GM18498 (cell line): ENCODE measurements around the gene MSMO1.
"Not testable (repeated sequence)": the region's sequence is repeated elsewhere in the genome, so short reads cannot be mapped to it uniquely, and the experiment has no call there.

Experiments used
- ATAC-seq: cut with Tn5 transposase; IDR thresholded peaks from one replicate; pipeline ENCODE4 v1.9.1; 2021; ENCODE audit warnings: mild to moderate bottlenecking, moderate library complexity; ENCODE audit not compliant: unreplicated experiment

MSMO1 gene

GRCh38 chr4:165324236-165324917, 3.1 kb upstream of the MSMO1 start:
- ATAC-seq: no peak

- no peak for ATAC-seq
Measured at GRCh38 chr4:165324918-165325304, 2.6 kb upstream of the MSMO1 start.

DNA sequence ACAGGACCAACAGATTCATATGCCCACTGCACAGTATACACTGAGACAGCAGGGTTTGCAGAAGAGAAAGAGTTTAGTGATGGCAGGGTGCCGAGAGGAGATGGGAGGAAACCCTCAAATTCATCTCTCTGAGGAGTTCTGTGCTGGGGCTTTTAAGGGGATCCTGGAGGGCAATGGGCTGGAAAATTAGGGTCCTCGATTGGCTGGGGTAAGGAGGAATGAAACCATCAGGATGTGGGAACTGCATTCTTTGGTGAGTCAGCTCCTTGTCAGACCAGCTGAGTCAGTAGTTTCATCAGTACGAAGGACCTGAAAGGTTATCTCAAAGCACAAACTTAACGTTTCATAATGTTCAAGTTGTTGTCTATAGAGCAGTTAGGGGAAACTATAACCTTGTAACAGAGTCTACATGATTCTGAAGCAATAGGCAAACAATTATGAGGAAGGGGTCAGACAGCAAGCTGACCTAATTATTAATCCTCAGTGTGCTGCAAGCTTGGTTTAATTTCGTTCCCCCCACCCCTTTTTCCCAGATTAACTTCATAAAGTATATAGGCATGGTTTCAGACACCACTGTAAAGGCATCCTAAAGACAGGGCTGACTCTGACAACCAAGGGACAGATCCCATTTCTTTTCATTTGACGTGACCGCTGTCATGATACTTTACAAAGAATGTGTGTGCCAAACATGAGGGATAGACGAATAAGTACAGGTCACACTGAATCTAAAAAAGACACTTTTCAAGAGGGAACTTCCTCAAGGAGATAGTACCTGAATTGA, 1.5 kb upstream of the MSMO1 start:
- ATAC-seq: no peak

DNA sequence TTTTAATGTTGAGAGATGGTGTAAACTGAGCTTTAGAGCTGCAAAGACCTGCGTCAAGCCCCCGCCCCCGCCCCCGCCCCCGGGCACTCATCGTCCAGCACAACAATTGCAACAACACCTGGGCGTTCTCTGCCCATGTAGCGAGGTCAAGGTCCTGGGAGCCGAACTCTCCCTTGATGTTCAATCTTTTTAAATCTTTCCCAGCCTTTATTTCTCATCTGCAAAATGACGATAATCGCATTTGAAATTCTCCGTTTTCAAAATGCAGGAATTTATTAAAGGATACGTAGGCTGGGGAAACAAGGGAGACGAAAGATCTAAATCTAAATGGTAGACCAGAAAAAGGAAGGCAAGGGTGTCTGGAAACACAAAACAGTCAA, 648 bp upstream of the MSMO1 start:
- peak; percentile 15 for ATAC-seq

GRCh38 chr4:165328101-165328425, 594 bp downstream of the MSMO1 start:
- no peak for ATAC-seq

DNA sequence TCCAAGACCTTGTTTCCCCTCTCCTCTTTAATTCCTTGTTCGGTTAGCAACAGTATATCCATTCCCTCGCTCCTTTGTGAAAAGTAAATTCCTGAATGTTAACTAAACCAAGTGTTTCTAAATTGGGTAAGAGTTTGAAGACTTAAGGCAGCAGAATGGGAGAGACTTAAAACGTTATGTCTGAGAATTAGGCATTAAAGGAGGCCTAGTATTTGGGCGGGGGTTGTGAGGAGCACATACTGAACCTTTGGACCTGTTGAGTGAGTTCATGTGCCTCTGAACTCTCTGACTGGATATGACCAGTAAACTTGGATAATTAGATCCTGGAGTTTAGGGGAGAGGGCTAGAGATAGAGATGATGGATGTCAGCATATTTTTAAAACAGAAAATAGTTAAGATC, 1.2 kb downstream of the MSMO1 start:
- ATAC-seq: no peak

GRCh38 chr4:165330071-165330470, 2.6 kb downstream of the MSMO1 start:
- no peak for ATAC-seq

GRCh38 chr4:165330666-165331065, 3.2 kb downstream of the MSMO1 start:
- no peak for ATAC-seq

DNA sequence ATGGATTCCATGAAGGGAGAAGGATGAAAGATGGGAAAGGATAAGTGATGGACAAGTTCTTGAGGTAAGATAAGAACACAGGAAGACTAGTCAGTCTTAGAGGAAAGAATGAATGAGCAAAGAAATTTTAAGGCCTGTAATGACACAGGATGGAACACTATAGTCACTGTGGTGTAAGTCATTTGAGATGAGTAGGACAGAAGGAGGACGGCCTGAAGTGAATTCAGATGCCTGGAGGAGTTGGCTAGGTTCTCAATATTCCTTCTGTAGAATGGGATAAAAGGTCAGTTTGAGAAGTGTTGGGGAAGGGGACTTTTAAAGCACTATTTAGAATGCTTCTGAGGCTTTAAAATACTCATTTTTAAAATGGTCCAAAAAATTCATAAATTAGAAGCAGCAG, 3.9 kb downstream of the MSMO1 start:
- no peak for ATAC-seq

- no peak for ATAC-seq
Measured at GRCh38 chr4:165331823-165332222, 4.4 kb downstream of the MSMO1 start.

GRCh38 chr4:165332502-165332901, 5.0 kb downstream of the MSMO1 start:
- ATAC-seq: no peak

GRCh38 chr4:165335163-165335703, 7.8 kb downstream of the MSMO1 start:
- ATAC-seq: no peak

DNA sequence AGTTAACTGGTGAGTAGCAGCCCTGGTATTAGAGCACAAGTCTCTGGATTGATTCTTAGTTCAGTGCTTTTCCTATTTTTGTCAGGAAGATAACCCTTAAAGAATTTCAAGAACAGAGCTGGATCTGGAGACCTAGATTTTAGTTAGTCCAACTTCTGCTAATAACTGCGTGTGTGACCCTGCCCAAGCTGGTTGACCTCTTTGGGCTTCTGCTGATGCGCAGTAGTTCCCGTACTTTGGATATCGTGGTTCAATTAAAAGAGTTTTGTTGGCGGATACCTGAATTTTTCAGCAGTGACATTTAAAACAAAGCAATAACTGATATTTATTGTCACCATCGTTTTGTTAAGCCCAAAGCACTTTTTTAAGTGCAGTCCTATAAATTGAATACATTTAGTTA, 9.3 kb downstream of the MSMO1 start:
- no peak for ATAC-seq

- not testable (repeated sequence) for ATAC-seq
Measured at GRCh38 chr4:165342340-165342739, 14.9 kb downstream of the MSMO1 start.

GRCh38 chr4:165343353-165344191, 16.1 kb downstream of the MSMO1 start:
- no peak for ATAC-seq

- ATAC-seq: no peak
Measured at GRCh38 chr4:165345666-165346417, 18.4 kb downstream of the MSMO1 start.

DNA sequence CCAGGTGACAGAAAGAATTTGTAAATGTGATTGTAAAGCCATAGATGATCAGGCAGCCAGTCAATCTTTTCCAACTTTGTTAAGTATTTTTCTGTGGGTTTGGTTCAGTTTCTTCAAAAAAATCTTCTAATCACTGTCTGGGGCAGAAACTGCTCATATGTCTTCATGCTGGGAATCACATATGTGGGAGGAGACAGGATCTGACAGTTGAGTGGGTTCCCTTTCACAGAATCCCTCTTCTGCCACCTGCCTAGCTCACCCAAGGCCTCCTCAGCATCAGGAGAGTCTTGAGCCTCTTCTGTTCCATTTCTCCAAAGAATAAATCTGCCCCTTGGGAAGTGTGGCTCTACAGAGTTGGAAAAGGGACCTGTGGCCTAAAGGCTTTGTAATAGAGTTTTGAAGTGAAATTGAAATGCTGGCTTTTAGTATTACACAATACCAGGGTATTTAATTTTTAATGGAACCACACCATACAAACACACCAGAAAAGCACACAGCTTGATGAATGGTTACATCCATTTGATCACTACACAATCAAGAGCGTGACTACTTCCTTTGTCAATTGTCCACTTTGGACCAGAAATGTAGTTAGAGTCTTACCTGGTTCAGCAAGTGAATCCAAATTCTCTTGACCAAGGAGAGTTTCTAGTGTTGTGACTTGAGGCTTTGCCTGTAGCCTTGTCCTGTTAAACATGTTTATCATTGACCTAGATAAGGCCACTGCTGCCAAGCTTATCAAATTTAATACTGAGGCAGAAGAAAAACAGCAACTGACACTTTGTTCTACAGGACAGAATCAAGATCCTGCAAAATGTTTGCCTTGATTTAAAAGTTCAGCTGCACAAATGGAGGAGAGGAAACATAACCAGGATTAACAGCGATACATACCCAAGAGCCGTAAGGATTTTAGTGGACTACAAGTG, 20.4 kb downstream of the MSMO1 start:
- ATAC-seq: no peak

DNA sequence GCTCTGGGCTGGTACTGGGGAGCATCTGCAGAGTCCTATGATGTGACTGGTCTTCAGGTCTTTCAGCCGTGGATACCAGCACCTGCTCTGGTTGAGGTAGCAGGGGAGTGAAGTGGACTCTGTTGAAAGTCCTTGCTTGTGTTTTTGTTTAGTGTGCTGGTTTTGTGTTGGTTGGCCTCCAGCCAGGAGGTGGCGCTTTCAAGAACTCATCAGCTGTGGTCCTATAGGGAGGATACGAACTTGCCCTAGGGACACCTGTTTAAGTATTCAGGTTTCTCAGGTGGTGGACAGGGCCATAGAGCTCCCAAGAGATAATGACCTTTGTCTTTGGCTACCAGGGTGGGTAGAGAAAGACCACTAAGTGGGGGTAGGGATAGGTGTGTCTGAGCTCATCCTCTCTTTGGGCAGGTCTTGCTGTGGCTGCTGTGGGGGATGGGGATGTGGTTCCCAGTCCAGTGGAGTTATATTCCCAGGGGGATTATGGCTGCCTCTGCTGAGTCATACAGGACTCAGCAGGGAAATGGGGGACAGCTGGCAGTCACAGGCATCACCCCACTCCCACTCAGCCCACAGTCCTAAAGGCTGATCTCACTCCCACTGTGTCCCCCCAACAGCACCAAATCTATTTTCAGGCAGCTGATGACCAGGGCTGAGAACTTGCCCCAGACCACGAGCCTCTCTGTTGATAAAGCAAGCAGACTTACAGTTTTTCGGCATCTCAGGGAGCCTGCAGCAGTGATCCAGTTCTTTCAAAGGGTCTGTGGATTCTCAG, 24.1 kb downstream of the MSMO1 start:
- no peak for ATAC-seq

DNA sequence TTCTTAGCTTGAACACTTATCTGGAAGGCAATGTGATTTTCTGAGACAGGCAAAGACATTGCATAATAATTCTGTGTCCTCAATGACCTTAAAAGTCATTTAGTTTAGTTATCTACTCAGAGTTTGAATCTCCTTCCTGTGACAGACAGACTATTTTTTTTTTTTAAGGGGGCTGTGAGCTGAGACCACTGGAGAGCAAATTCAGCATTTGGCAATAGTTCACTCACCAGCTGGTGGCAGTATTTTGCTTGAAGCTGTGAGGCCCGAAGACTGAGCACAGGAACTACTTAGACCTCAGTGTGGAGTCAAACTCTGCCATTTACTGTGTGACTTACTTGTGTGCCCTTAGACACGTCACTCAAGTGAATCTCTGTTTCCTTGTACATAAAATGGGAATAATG, 28.4 kb downstream of the MSMO1 start:
- ATAC-seq: peak; percentile 67
